BLaER1 (cell line): ENCODE data around the gene TBCA.
A peak's percentile ranks its signal among the peaks of the same experiment; 100 is the strongest.

ENCODE experiments used
- H3K27ac ChIP-seq: shearing (Covaris generic); formaldehyde crosslinking; 2 replicates; pipeline ENCODE4 v1.8.1; 2022
- H3K27me3 ChIP-seq: shearing (Covaris generic); formaldehyde crosslinking; 2 replicates; pipeline ENCODE4 v1.8.1; 2022
- H3K36me3 ChIP-seq: shearing (Covaris generic); formaldehyde crosslinking; 2 replicates; pipeline ENCODE4 v1.8.1; 2022
- H3K4me1 ChIP-seq: shearing (Covaris generic); formaldehyde crosslinking; 2 replicates; pipeline ENCODE4 v1.8.1; 2022
- H3K4me2 ChIP-seq: shearing (Covaris generic); formaldehyde crosslinking; 2 replicates; pipeline ENCODE4 v1.8.1; 2022
- H3K4me3 ChIP-seq: shearing (Covaris generic); formaldehyde crosslinking; 2 replicates; pipeline ENCODE4 v1.8.1; 2022
- H3K9ac ChIP-seq: shearing (Covaris generic); formaldehyde crosslinking; 2 replicates; pipeline ENCODE4 v1.8.1; 2022
- H3K9me3 ChIP-seq: shearing (Covaris generic); formaldehyde crosslinking; 2 replicates; pipeline ENCODE4 v1.8.1; 2022
- H4K20me1 ChIP-seq: shearing (Covaris generic); formaldehyde crosslinking; 2 replicates; pipeline ENCODE4 v1.8.1; 2022
- Cebpa-rat ChIP-seq: shearing (Covaris generic); IDR thresholded peaks from 2 replicates; pipeline ENCODE4 v1.8.1; 2022

Gene TBCA

DNA sequence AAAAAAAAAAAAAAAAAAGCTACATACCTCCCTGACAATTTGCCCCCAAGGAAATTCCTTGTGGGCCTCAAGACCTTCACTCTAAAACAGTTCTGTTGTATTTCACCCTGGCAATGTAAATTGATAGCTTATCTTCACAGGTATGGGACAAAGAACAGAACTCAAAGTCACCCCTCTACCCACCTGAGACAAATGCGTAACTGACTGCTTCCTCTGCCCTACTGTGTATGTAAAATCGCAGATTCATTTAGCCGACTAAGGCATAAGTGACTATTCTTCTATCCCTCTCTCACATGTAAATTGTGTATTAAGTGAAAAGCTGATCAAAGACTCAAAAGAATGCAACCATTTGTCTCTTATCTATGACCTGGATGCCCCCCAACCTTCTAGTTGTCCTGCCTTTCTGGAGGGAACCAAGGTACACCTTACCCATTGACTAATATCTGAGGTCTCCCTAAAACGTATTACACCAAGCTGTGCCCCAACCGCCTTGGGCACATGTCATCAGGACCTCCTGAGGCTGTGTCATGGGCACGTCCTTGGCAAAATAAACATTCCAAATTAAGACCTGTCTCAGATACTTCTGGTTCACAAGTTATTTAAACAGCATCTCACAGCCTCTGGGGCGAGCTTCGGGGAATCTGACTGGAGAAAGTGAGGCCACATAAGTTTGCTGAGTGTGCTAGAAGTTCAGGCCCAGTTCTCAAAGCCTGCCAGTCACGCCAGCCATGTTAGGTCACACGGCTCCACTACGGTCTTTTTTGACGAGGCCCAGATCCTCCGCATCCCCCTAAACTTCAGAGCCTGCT lies 954 bp downstream of the TBCA start:
- Histone ChIP-seq H3K9ac (peak overlapping the region; percentile 98), H4K20me1 (peaks cover 57% of the 10 kb centered on the region), H3K4me3 (peak overlapping the region; percentile 83), H3K27ac (peak overlapping the region; percentile 99), H3K27me3 (no peaks in the 10 kb centered on the region), H3K36me3 (peaks cover 36% of the 10 kb centered on the region), H3K4me1 (peaks cover 30% of the 10 kb centered on the region), H3K9me3 (peaks cover 16% of the 10 kb centered on the region), H3K4me2 (peak overlapping the region; percentile 79)
- no peak for TF ChIP-seq Cebpa-rat

DNA sequence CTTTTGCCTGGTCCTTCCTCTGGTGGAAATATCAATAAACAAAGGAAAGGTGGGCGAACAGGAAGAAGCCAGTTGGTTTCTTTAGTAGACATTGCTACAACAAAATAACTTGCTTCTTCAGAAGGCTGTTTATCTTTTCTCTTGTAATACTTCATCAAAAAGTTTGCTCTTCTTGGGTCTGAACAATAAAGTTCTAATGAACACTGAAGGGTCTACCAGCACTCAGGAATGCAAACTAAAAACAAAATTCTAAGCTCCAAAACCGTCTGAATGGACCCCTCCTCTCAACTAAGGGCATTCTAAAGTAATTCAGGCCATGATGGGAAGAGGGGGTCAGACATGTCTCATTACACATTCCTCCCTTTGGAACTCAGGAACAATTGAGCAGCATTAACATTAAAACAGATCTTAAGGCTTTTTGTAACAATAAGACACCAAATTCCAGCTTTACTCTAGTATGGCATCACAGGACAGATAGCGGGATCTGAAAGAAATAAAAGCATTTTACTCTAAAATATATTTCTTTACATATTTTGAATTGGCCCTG lies 2.3 kb downstream of the TBCA start:
- H3K36me3 ChIP-seq = peaks cover 49% of the 10 kb centered on the region
- H3K4me3 ChIP-seq = peak overlapping the region; percentile 83
- H3K27me3 ChIP-seq = no peaks in the 10 kb centered on the region
- peaks cover 25% of the 10 kb centered on the region for H3K4me1 ChIP-seq
- H3K27ac ChIP-seq = no peak overlapping the region
- H3K9ac ChIP-seq = peak overlapping the region; percentile 98; the same call in 1 of the 2 replicates
- TF ChIP-seq Cebpa-rat = no peak
- H4K20me1 ChIP-seq = peaks cover 71% of the 10 kb centered on the region
- peaks cover 17% of the 10 kb centered on the region for H3K9me3 ChIP-seq
- H3K4me2 ChIP-seq = peak overlapping the region; percentile 79

DNA sequence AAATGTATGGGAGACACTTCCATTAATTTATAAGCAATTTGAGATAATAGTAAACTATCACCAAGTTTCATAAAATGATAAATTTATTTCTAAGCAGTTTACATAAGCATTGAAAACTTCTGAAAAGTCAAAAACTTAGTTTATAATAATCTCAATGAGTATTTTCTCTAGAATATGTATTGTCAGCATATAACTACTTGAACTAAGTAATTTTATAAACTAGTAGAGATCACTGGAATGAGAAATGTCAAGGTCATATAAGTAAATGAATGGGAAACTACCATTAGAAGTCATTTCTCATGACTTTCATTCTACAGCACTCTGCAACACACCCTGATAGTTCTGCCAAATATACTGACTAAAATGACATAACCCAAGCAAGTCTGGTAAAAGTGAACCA lies 3.4 kb downstream of the TBCA start:
- H3K4me2 ChIP-seq = no peak overlapping the region; the same call in 1 of the 2 replicates
- H3K4me1 ChIP-seq = peaks cover 25% of the 10 kb centered on the region
- no peak overlapping the region for H3K27ac ChIP-seq
- H3K9ac ChIP-seq = no peak overlapping the region
- no peaks in the 10 kb centered on the region for H3K27me3 ChIP-seq
- H3K9me3 ChIP-seq = peaks cover 24% of the 10 kb centered on the region
- peaks cover 82% of the 10 kb centered on the region for H4K20me1 ChIP-seq
- TF ChIP-seq Cebpa-rat = no peak
- peaks cover 60% of the 10 kb centered on the region for H3K36me3 ChIP-seq
- no peak overlapping the region for H3K4me3 ChIP-seq

DNA sequence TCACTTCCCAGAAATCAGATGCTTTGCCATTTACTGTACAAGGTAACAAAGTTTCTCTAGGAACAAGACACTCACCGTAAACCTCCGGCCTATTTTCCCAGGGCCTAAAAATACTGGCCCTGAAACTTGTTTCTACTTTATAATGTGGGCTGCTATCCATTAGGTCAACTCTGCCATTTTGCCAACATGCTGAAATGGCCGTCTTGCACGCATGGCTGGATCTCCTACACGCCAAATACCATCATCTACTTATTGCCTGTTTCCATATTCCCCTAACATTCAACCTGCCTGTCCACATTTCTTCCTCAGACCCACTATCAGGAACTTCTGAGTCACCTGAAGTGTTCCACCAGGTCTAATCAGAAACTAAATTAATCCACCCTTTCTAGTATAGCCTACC lies 4.7 kb downstream of the TBCA start:
- no peak overlapping the region for H3K4me3 ChIP-seq

DNA sequence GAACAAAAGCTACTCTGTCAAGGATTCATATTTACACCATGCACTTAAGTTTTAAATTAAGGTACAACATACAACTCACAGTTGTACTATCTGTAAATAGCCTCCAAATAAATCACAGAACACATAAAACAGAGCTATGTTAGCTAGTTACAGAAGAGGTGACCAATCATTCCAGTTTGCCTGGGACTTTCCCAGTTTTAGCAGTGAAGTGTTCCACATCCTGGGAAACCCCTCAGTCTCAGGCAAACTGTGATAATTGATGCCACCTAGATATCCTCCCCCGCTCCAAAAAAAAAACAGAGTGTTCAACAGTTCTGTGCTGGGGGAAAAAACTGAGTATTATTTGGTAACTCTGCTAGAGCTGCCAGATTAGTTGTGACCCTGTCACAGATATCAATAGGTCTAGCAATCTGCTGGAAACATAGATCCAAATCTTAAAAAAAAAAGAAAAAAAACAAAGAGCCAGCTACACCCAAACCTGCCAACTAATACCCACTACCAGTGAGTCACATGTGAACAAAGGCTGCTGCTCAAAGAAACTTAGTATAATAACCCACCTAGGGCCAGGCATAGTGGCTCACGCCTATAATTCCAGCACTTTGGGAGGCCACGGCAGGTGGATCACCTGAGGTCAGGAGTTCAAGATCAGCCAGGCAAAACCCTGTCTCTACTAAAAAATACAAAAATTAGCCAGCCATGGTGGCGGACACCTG lies 5.7 kb downstream of the TBCA start:
- TF ChIP-seq Cebpa-rat = no peak
- peaks cover 76% of the 10 kb centered on the region for H3K36me3 ChIP-seq
- peaks cover 90% of the 10 kb centered on the region for H4K20me1 ChIP-seq
- no peaks in the 10 kb centered on the region for H3K27me3 ChIP-seq
- peaks cover 19% of the 10 kb centered on the region for H3K4me1 ChIP-seq
- H3K27ac ChIP-seq = no peak overlapping the region
- peaks cover 42% of the 10 kb centered on the region for H3K9me3 ChIP-seq
- H3K4me3 ChIP-seq = no peak overlapping the region
- H3K9ac ChIP-seq = no peak overlapping the region
- H3K4me2 ChIP-seq = no peak overlapping the region

More for the DNA sequence above, 4.7 kb downstream of the TBCA start:
- Histone ChIP-seq H3K36me3 (peaks cover 71% of the 10 kb centered on the region), H3K27me3 (no peaks in the 10 kb centered on the region), H3K27ac (no peak overlapping the region), H3K9me3 (peaks cover 36% of the 10 kb centered on the region), H3K9ac (no peak overlapping the region), H3K4me2 (no peak overlapping the region), H4K20me1 (peaks cover 90% of the 10 kb centered on the region), H3K4me1 (peaks cover 20% of the 10 kb centered on the region)
- no peak for TF ChIP-seq Cebpa-rat

DNA sequence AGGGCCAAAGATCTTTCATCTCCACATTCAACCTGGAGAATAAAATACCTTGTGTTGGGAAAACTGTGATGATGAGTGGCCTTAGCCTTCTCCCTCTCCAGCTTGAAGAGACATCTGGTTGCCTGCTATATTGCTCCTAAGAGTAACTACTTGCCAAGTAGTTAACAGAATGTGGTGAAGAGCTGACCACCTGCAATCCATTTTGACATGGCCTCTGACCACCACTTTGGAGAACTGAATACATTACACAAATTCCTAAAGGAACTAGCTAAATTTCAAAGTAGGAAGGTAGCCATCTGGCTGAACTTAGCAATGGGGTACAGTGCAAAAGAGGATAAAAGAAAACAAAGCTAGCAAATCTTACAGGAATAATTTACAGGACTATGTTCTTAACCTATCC lies 7.2 kb downstream of the TBCA start:
- H3K9me3 ChIP-seq = peaks cover 55% of the 10 kb centered on the region
- no peak overlapping the region for H3K4me2 ChIP-seq
- no peak overlapping the region for H3K9ac ChIP-seq
- no peak for TF ChIP-seq Cebpa-rat
- no peaks in the 10 kb centered on the region for H3K27me3 ChIP-seq
- peaks cover 84% of the 10 kb centered on the region for H3K36me3 ChIP-seq
- peaks cover 81% of the 10 kb centered on the region for H4K20me1 ChIP-seq
- H3K4me3 ChIP-seq = no peak overlapping the region
- peaks cover 8% of the 10 kb centered on the region for H3K4me1 ChIP-seq
- no peak overlapping the region for H3K27ac ChIP-seq

DNA sequence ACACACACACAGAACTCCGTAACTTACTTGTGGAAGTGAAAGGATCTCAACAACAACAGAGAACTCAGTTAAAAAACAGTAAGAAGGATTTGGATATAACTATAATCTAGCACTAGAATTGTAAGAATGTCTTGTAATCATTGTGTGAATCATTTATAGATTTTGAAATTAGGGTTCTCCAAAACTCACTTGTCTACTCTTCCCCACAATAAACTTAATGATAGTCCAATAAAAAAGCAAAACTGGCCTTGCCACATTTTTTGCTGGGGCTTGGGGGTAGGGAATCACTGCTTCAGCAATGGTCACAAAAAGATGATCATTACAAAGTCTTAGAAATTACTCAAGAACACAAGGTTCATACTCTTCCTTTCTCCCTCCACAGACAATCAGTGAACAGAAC lies 8.8 kb downstream of the TBCA start:
- no peak overlapping the region for H3K4me3 ChIP-seq
- H3K4me2 ChIP-seq = no peak overlapping the region
- TF ChIP-seq Cebpa-rat = no peak
- no peak overlapping the region for H3K9ac ChIP-seq
- H3K36me3 ChIP-seq = peaks cover 86% of the 10 kb centered on the region
- no peak overlapping the region for H3K27ac ChIP-seq
- peaks cover 71% of the 10 kb centered on the region for H4K20me1 ChIP-seq
- peaks cover 72% of the 10 kb centered on the region for H3K9me3 ChIP-seq
- H3K4me1 ChIP-seq = no peaks in the 10 kb centered on the region
- no peaks in the 10 kb centered on the region for H3K27me3 ChIP-seq

DNA sequence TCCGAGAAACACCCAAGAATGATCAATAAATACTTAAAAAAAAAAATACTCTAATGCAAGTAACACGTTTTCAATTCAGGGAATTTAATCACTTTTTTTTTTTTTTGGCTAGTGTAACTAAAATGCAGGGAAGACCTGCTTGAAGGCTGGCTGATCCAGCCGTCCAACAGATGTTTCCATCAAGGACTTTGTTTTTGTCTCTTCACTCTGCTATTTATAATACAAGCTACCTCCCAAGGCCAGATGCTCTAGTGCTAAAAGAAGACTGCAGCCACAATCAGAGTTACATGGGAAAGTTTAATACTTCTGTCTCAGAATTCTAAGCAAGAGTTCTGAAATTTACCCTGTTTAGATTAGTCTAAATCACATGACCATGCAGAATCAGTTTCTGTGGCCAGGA lies 14.5 kb downstream of the TBCA start:
- H3K27ac ChIP-seq = no peak overlapping the region
- H3K4me3 ChIP-seq = no peak overlapping the region
- H3K9me3 ChIP-seq = peaks cover 91% of the 10 kb centered on the region
- H3K9ac ChIP-seq = no peak overlapping the region
- H4K20me1 ChIP-seq = peaks cover 53% of the 10 kb centered on the region; the same call in 1 of the 2 replicates
- H3K4me1 ChIP-seq = no peaks in the 10 kb centered on the region
- no peak overlapping the region for H3K4me2 ChIP-seq
- H3K36me3 ChIP-seq = peaks cover 85% of the 10 kb centered on the region
- TF ChIP-seq Cebpa-rat = no peak
- H3K27me3 ChIP-seq = no peaks in the 10 kb centered on the region

DNA sequence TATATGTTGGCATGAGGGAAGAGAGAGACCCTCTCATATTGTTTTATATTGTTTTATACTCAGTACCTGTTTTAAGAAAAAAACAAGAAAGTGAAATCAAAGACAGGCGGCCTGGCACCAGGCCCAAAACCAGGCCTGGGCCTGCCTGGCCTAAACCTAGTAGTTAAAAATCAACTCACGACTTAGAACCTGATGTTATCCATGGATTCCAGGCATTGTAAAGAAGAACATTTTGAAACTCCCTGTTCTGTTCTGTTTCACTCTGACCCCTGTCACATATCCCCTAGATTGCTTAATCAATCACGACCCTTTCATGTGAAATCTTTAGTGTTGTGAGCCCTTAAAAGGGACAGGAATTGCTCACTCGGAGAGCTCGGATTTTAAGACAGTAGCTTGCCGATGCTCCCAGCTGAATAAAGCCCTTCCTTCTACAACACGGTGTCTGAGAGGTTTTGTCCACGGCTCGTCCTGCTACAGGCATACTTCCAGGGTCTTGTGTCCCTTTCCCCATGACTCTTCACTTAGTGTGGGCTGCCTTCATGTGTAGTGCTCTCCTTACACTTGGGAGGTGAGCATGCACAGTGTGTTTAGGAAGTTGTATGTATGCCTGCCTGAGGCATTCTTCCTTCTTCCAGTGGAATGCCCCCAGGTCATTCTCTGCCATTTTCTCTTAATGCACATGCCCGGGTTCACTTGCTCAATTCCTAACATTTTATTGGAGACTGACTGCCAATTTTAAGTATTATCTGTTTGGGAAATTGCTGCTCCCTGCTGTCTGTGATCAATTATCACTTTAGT lies 17.8 kb downstream of the TBCA start:
- no peaks in the 10 kb centered on the region for H3K4me1 ChIP-seq
- no peak overlapping the region for H3K4me3 ChIP-seq
- peaks cover 86% of the 10 kb centered on the region for H3K36me3 ChIP-seq
- no peak overlapping the region for H3K27ac ChIP-seq
- no peak for TF ChIP-seq Cebpa-rat
- no peak overlapping the region for H3K9ac ChIP-seq
- H3K4me2 ChIP-seq = no peak overlapping the region
- H4K20me1 ChIP-seq = peaks cover 69% of the 10 kb centered on the region; the same call in 1 of the 2 replicates
- no peaks in the 10 kb centered on the region for H3K27me3 ChIP-seq
- H3K9me3 ChIP-seq = peaks cover 87% of the 10 kb centered on the region
